NCI-H510A treated with DMSO at 0.1 percent for 48 hours (cell line): ENCODE data around the gene CTNNA2.
A peak's percentile ranks its signal among the peaks of the same experiment; 100 is the strongest.

Experiments
- DNase-seq: peaks from one replicate; lab custom pipeline; 2025; lab: John Stamatoyannopoulos, UW

Gene CTNNA2

GRCh38 chr2:79935046-79935732 is 422.3 kb downstream of the CTNNA2 start:
- DNase-seq: no peak

GRCh38 chr2:79935771-79936657 is 423.2 kb downstream of the CTNNA2 start:
- DNase-seq: peak; percentile 68

- DNase-seq: no peak
These were observed 423.9 kb downstream of the CTNNA2 start for GRCh38 chr2:79936715-79937114.

- DNase-seq: no peak
These were observed 425.8 kb downstream of the CTNNA2 start for GRCh38 chr2:79938648-79939047.

- DNase-seq: no peak
These were observed 427.5 kb downstream of the CTNNA2 start for GRCh38 chr2:79940364-79940763.

GRCh38 chr2:79941179-79941578 is 428.3 kb downstream of the CTNNA2 start:
- no peak for DNase-seq

- DNase-seq: no peak
These were observed 431.4 kb downstream of the CTNNA2 start for GRCh38 chr2:79944205-79944604.

- DNase-seq: no peak
These were observed 433.0 kb downstream of the CTNNA2 start for GRCh38 chr2:79945653-79946445.

GRCh38 chr2:79947751-79948150 is 434.9 kb downstream of the CTNNA2 start:
- no peak for DNase-seq

- no peak for DNase-seq
These were observed 437.7 kb downstream of the CTNNA2 start for GRCh38 chr2:79950526-79950925.

- DNase-seq: no peak
These were observed 439.8 kb downstream of the CTNNA2 start for GRCh38 chr2:79952616-79953015.

GRCh38 chr2:79960035-79960434 is 447.2 kb downstream of the CTNNA2 start:
- DNase-seq: no peak

GRCh38 chr2:79960519-79960918 is 447.7 kb downstream of the CTNNA2 start:
- DNase-seq: no peak

GRCh38 chr2:79964966-79965365 is 452.1 kb downstream of the CTNNA2 start:
- no peak for DNase-seq

GRCh38 chr2:79966369-79966768 is 453.5 kb downstream of the CTNNA2 start:
- no peak for DNase-seq

GRCh38 chr2:79966882-79967281 is 454.0 kb downstream of the CTNNA2 start:
- DNase-seq: no peak

- DNase-seq: no peak
These were observed 459.0 kb downstream of the CTNNA2 start for GRCh38 chr2:79971807-79972206.

GRCh38 chr2:79972661-79973060 is 459.8 kb downstream of the CTNNA2 start:
- peak; percentile 4 for DNase-seq

- DNase-seq: no peak
These were observed 463.1 kb downstream of the CTNNA2 start for GRCh38 chr2:79975791-79976565.

- DNase-seq: no peak
These were observed 464.9 kb downstream of the CTNNA2 start for GRCh38 chr2:79977792-79978191.

- no peak for DNase-seq
These were observed 467.3 kb downstream of the CTNNA2 start for GRCh38 chr2:79980116-79980515.

GRCh38 chr2:79980816-79981215 is 468.0 kb downstream of the CTNNA2 start:
- DNase-seq: no peak
